Sigmoid colon (tissue), 4 donors: Measurements from ENCODE around the gene LDLRAD3.

ENCODE experiments used
- POLR2A ChIP-seq, 2 donors: fragments of 450-650 bp; IDR thresholded peaks; one replicate each; pipeline ENCODE4 v1.6.1; 2016; ENCODE audit warnings: antibody characterized with exemption in 2 of 2, mild to moderate bottlenecking in 2 of 2, moderate library complexity in 2 of 2
- POLR2AphosphoS5 ChIP-seq, 4 donors: sonication (generic); formaldehyde crosslinking; IDR thresholded peaks; one replicate each; pipeline ENCODE4 v1.6.1; 2017; ENCODE audit warnings: antibody characterized with exemption in 4 of 4
- TF ChIP-seq, protein P1 (sequence below), 4 experiments: fragments of 450-650 bp in 3 of 4; fragments of 200-600 bp in 1 of 4; IDR thresholded peaks; one replicate each; pipeline ENCODE4 v1.5.1; 2016 to 2019; ENCODE audit warnings: antibody characterized with exemption in 4 of 4, mild to moderate bottlenecking in 3 of 4, moderate library complexity in 2 of 4

DNA sequence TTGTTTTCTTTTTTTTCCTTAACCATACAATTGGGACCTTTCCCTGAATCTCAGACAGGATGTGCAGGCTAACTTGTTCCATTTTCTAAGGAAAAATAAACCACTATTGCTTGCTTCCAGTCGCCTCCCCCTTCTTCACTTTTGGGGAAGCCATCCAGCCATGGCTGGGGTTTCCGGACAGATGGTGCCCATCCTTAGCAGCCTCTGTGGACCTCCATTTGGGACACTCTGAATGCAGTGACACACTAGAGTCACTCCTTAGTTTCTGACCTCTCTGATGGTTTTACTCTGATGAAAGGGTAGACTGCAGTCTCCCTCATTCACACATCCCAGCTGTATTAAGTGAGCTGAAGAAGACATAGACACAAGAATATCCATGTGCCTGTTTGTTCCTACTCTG, 198.1 kb downstream of the LDLRAD3 start:
- TF ChIP-seq, protein P1, sequence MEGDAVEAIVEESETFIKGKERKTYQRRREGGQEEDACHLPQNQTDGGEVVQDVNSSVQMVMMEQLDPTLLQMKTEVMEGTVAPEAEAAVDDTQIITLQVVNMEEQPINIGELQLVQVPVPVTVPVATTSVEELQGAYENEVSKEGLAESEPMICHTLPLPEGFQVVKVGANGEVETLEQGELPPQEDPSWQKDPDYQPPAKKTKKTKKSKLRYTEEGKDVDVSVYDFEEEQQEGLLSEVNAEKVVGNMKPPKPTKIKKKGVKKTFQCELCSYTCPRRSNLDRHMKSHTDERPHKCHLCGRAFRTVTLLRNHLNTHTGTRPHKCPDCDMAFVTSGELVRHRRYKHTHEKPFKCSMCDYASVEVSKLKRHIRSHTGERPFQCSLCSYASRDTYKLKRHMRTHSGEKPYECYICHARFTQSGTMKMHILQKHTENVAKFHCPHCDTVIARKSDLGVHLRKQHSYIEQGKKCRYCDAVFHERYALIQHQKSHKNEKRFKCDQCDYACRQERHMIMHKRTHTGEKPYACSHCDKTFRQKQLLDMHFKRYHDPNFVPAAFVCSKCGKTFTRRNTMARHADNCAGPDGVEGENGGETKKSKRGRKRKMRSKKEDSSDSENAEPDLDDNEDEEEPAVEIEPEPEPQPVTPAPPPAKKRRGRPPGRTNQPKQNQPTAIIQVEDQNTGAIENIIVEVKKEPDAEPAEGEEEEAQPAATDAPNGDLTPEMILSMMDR (IDR thresholded peaks at IDR 0.05): no peak
- TF ChIP-seq POLR2A (IDR thresholded peaks at IDR 0.05): no peak
- no peak for TF ChIP-seq POLR2AphosphoS5 (IDR thresholded peaks at IDR 0.05)
